Measurements from ENCODE around the gene YTHDF1.

Gene YTHDF1

DNA sequence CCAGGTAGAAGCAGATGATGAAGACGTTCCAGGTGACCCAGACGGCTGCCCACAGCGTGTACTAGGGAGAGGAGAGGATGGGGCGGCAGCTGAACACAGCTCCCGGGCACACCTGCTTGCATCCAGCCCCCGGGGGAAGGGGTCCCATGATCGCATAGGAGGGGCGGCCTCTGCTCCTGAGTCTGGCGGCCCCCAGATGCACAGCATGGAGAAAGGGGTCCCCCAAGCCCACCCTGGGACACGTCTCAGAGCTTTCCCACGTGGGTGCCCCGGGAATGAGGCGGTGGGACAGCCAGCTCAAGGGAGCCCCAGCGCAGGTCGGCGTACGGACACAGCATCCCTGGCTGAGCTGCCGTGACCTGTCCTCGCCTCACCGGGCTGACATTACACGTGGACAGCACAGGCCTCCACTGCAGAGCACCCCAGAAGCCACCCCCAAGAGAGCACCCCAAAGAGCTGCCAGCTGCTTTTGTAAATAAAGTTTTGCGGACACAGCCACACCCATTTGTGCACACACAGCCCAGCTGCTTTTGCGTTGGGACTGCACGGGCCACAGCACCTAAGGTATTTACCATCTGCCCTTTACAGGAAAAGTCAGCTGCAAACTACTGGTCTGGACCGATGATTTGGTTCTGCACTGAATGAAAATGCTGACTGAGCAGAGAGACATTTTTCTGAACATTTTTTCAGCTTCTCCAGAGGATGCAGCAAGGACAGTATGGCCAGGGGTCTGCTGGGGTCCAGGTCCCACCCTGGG, 33.1 kb upstream of the YTHDF1 start:
- DNase-seq (ENCODE audit: low read depth, low spot score) = no peak

DNA sequence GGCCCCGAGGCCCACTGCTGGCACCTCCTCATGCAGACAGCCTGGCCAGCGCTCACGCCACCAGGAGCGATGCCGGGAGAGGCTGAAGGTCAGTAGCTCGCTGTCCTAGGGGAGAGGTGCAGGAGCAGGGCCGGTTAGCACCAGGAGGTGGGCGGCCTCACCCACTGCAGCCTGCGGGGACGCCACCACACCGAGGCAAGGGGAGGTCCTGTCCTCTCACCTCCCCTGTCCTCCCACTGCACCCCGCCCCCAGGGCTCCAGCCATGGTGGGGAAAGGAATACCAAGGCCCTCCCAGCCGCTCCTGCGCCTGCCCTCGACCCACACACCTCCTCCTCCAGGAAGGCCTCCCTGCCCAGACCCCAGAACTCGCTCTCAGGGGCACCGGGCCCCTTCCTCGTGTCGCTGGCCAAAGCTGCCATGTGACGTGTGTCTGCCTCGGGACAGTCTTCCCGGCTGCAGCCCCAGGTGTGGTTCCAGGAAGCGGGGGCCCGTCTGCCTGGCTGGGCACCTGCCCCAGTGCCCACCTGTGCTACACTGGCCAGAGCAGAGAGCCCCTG, 31.8 kb upstream of the YTHDF1 start:
- no peak for DNase-seq (ENCODE audit: low read depth, low spot score)

DNA sequence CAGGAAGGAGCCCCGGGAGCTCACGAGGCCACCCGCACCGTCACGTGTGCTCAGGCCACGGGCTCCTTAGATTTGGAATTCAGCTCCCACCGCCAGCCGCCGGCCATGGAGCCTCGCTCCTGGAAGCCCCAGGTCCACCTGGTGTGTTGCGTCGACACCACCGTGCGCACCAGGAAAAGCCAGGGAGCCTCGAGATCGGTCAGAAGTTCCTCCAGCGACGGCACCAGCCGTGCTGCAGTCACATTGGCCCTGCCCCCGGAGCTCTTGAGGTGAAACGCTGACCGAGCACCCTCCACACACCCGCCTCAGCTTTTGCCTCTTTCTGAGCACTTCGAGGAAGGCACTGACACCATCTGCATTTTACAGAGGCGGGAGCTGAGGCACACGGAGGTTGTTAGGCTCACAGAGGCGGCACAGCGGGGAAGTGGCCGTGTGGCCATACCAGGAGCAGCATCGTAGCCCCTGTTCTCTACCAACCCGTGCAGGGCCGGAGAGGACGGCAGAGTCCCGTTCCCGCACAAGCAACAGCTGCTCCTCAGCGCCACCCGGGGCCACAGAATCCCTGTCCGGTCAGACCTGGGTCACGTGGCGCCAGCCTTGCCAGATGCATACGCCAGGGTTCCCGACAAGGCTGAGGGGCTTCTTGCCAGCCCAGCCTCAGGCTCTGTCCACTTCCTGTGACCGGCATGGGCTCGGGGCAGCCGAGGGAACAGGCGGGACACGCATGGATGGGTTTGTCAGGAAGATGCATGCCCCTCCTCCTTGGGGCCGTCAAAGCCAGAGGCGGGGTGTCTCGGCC, 30.8 kb upstream of the YTHDF1 start:
- no peak for DNase-seq (ENCODE audit: low read depth, low spot score)

DNA sequence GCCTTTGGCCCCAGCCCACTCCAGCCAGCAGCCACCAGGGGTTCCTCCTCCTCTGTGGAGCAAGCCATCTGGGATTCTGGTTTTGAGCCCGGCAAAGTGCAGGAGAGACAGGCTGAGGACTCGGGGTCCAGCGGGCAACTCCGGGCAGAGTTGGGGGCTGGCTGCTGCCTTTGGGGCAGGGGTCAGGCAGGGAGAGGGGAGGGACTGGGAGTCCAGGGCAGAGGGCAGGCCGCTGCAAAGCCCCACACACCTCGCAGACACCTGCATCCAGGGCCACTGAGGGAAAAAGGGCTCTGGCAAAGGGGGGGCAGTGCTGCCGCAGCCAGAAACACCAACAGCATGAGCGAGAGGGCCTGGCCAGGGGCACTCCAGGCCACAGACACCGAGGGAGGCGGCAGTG, 28.5 kb upstream of the YTHDF1 start:
- no peak for DNase-seq (ENCODE audit: low read depth, low spot score)

DNA sequence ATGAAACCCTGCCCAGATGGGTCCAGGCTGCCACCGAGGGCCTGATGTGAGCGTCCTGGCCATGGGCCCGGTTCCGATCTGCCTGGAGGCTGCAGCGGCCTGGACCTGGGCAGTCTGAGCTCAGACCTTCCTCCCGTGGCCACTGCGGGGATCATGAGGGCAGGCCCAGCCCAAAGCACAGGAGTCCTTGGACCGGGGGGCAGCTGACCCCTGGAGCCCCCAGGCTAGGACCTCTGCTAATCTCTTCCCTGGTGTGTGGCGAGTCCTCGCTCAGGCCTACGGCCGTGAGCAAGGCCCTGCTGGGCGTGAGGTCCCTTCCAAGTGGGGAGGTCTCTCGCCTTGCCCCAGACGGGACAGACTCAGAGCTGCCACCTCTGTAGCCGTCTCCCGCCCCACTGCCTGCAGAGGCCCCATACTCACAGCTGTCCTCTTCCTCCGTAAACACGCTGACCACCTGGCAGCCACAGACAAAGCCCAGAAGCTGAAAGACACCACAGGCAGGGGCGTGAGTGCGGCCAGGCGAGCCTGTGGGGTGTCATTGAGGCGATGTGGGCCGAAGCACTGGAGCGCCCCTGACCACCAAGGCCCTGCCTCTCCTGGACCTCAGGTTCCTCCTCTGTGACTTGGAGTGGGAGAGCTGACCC, 27.8 kb upstream of the YTHDF1 start:
- no peak for DNase-seq (ENCODE audit: low read depth, low spot score)

DNA sequence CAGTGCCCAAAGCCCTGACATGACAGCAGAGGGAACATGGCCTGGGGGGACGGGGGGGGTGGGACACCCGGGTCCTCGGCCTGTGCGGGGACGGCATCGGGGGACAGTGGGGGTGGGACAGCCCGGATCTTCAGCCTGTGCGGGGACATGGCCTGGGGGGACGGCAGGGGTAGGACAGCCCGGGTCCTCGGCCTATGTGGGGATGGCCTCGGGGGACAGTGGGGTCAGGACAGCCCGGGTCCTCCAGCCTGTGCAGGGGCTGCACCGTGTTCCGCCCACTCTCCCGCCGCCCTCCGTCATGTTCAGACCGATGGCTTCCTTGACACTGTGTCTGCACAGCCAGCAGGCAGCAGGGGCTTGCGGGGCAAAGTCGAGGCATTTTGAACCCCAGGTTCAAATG, 26.8 kb upstream of the YTHDF1 start:
- no peak for DNase-seq (ENCODE audit: low read depth, low spot score)

DNA sequence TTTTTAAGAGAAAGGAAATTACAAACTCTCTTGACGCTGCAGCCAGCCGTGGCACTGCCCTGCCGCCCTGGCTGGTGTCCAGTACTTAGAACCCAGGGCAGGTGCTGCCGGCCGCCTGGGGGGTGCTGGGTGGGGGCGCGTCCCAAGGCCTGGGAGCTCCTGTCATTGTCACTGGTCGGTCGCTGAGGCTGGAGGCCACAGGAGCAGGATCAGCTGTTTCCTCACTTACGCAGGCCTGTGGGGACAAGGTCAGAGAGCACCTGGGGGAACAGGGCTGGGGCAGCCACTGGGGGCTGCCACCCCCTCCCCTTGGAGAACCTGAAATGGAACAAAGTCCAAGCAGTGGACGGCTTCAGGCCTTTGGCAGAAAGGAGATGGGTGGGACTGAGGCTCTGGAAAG, 25.3 kb upstream of the YTHDF1 start:
- no peak for DNase-seq (ENCODE audit: low read depth, low spot score)

DNA sequence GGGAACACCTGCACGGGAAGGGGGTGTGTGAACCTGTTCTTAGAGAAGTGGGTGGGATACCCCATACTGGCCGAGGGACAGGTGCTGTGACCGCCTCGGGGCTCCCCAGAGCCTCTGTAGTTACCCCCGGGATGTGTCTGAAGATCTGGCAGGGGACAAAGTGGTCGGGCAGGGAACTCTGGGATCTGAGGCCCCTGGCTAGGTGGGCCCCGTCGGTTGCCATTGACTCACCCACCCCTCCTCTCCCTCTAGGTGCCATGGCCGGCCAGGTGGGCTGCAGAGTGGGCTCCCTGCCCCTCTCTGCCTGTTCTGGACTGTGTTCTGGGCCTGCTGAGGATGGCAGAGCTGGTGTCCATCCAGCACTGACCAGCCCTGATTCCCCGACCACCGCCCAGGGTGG, 24.1 kb upstream of the YTHDF1 start:
- DNase-seq (ENCODE audit: low read depth, low spot score) = no peak

DNA sequence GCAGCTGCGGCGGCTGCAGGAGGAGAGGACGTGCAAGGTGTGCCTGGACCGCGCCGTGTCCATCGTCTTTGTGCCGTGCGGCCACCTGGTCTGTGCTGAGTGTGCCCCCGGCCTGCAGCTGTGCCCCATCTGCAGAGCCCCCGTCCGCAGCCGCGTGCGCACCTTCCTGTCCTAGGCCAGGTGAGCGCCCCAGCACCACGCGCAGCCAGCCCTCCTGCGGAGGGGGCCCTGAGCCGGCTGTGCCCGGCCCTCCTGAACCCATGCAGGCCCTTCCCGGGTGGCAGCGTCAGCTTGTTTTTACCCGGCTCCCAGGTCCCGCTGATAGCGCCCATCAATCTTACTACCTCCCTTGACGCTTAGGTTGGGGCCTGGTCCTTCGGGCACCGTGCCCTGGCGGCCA, 23.5 kb upstream of the YTHDF1 start:
- DNase-seq (ENCODE audit: low read depth, low spot score) = no peak

DNA sequence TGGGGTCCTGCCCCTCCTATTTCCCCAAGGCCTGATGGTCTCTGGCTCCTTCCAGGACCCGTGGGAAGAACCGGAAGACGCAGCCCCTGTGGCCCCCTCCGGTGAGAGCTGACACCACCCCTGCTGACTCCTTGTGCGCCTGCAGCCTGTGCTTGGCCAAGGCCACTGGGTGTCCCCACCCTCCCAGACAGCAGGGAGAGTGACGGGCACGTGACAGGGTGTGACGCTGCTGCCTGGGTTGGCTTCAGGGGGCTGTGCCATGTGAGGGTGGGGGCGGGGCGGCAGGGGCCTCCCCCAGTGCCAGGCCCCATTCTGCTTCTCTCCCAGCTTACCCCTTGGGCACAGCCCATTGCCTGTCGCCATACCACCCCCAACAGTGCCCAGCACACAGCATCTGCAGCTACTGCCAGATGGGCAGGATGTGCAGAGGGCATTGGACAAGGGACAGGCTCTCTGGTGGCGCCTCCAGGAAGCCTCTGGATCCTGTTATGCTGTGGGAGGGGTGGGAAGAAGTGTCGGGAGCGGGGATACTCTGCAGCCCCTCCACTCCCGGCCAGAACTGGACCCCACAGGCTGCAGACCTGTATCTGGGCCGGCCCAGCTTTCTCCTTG, 22.7 kb upstream of the YTHDF1 start:
- DNase-seq (ENCODE audit: low read depth, low spot score) = no peak

DNA sequence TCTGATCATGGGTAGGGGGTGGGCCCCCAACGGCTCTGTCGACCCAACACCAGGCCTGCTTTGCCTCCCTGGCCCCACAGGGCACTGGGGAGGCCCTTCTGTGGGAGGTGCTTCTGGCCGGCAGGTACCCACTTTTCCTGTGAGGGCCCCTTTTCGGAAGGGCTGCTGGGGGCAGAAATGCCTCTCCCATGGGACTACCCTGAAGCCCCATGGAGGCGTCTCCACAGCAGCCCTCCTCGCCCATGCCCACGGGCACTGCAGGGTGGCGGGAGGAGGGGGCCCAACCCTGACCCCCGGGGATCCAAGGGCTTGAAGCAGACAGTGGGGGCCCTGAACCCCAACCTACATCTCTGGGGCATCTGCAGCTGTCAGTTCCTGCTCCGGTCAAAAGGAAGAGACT, 22.1 kb upstream of the YTHDF1 start:
- no peak for DNase-seq (ENCODE audit: low read depth, low spot score)

DNA sequence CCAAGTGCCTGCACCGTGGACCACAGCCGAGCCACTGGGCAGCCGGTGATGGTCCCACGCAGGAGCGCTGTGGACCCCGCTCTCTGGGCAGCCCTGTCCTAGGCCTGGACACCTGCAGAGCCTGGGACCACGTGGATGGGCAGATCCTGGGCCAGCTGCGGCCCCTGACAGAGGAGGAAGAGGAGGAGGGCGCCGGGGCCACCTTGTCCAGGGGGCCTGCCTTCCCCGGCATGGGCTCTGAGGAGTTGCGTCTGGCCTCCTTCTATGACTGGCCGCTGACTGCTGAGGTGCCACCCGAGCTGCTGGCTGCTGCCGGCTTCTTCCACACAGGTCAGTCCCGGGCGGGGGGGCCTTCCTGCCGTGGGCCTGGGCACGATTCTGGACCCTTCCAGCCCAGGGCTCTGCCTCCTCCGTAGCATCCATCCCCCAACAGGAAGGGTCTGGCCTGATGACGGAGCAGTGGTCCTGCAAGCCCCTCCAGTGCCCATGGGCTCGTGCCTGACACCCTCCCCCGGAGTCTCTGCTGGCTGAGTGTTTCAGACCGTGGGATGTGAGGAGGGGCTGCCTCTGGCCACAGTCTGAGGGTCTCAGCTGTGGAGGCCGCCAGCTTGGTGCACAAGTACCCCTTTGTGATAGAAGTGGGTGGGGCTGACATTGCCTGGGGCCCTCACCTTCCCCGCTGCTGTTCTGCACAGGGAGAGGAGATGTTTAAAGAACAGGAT, 20.3 kb upstream of the YTHDF1 start:
- DNase-seq (ENCODE audit: low read depth, low spot score) = no peak

DNA sequence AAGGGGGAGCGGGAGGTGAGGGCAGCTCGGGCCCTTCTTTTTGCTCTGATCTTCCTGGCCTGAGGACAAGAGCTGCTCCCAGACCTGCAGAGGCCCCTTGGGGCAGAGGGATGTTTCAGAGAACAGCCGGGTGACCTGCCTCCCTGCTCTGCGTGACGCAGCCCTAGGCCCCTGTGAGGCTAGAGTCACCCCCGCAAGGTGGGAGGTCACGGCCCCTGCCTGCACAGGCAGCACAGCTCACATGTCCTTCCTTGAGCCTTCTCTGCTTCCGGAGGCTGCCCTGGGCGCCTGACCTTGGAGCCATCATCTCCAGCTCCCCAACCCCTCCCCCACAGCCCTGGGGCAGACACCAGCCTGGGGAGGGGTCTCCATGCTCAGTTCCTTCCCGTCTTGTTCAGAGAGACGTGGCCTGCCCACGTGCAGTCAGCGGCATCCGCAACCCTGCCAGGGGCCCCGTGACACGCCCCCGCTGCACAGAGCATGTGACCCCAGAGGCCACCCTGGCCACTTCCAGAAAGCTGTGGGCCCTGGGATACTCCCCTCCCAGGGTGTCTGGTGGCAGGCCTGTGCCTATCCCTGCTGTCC, 19.6 kb upstream of the YTHDF1 start, which contains the start of gene BIRC7:
BIRC7 (plus strand) TSS at position 507 of the 585 bp plus-strand sequence. CDS start 192 bp downstream, outside the sequence.
- DNase-seq (ENCODE audit: low read depth, low spot score) = no peak

DNA sequence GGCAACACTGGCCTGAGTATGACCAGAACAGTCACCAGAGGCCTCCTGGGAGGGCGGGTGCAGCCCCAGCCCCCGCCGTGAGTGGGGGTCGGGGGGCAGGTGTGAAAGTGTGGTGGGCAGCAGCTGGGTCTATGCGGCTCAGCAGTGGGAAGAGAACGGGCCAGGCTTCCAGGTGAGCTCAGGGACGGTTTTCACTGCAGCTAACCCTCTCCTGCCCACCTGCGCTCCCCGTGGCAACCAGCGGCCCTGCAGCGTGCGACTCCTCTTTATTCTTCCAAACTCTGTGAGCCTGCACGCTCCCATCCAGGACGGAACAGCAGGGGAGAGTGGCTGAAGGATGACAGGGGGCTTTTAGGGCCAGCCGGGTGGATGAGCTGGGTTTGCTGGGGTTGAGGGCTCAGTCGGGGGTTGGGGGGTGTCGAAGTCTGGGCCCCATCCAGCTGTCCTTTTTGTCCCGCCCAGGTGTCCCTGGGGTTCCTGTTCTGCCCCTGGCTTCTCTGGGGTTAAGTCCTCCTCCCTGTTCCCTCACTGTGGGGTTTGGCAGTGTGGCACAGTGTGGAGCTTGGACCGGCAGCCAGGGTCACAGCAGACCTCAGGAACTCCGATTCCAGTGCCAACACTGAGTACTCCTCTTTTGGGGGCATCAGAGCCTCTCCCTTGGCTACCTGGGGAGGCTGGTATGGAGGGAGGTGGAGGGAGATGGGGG, 18.9 kb upstream of the YTHDF1 start:
- peak; percentile 59 for DNase-seq (ENCODE audit: low read depth, low spot score)

DNA sequence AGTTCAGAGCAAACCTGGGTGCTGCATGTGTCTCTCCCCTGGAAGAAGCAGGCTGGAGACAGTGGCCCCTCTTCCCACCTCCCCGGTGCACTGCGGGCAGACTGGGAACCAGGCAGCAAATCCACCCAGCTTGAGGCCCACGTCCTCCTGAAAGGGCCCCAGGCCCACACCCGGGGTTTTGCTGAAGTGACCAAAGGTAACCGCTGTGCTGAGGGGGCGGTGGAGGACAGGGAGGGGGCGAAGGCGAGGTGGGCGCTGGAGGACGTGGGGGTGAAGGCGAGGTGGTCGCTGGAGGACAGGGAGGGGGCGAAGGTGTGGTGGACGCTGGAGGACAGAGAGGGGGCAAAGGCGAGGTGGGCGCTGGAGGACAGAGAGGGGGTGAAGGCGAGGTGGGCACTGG, 18.0 kb upstream of the YTHDF1 start:
- no peak for DNase-seq (ENCODE audit: low read depth, low spot score)

DNA sequence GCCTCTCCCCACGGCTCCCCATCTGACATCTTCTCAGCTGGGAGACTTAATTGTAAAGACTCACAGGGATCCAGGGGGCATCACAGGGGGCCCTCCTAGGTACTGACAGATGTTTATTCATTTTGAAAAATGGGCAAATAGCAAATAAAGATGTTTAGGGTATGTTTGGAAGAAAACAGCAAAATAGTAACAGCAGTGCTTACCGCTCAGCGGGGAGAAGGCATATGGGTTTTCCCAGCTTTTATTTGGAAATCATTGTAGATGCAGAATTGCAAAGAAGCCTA, 17.1 kb upstream of the YTHDF1 start:
- no peak for DNase-seq (ENCODE audit: low read depth, low spot score)

DNA sequence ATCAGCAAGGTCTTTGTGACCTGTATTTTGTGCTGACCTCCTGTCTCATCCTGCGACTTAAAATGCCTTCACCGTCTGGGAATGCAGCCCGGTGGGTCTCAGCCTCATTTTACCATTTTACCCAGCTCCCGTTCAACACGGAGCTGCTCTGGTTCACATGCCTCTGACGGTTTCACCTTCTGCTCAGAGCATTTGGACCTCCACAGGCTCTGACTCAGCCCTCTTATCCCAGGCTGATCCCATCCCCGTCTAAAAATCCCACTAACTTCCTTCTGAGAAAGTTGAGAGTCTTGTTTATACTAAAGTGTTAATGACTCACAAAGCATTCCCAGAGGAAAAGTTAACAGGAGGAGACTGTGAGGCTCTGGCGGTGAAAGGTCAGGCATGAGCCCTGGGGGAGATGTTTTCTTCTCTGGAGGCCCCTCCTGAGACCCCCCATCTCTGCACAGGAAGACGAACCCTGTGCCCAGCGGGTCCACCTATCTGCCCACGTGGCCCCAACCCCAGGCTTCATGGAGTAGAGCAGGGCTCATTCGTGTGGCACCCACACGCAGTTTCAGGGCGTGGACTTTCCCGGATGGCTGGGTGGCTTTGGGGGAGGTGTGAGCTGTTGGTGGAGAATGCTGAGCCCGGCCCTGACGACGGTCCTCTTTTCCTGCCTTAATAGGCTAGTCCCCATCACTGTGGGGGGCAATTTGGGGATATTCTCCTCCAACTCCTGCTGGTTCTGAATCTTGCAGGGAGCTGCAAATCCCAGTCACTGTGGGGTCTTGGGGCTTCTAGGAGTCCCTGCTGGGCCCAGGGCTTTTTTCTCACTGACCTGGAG, 16.5 kb upstream of the YTHDF1 start:
- peak; percentile 84 for DNase-seq (ENCODE audit: low read depth, low spot score)

DNA sequence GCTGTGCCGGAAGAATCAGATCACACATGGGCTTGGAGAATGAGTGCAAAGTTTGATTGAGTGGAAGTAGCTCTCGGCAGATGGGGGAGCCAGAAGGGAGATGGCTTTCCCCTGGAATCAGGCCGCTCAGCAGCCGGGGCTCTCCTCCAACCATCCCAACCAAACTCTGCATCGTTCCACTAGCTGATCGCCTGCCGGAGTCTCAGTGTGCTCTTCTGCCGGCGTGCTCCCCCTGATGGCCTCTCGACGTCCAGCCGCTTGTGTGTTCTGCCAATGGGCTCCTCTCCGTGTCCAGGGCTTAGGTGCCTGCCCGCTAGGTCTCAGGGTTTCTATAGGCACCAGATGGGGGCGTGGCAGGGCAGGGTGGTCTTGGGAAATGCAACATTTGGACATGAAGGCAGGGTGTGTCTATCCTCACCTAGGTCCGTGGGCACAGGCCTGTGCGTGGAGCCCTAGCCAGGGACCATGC, 14.9 kb upstream of the YTHDF1 start:
- peak; percentile 79 for DNase-seq (ENCODE audit: low read depth, low spot score)

DNA sequence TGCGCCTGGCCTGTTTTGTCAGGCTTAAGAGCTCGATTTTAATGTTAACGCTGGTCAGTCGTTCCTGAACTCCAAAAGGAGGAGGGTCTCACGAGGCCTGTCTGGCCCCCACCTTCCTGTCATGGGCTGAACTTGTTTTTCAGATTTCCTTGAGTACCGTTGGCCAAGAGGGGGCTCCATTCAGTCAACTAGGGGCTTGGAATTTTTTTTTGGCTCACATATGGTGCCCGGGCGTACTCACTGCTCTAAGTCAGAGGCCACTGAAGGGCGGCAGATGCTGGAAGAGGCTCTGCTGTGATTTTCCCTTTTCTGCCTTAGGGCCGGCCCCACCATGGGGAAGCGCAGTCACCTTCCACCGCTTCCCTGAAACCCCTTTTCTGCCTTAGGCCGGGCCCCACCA, 12.9 kb upstream of the YTHDF1 start:
- DNase-seq (ENCODE audit: low read depth, low spot score) = no peak

All from astrocyte of the hippocampus (primary cell).